Neutrophil (primary cell): ENCODE results near the gene CAPN6.

Experiments
- H3K27ac ChIP-seq: fragments of 200-600 bp; sonication (generic); 2 replicates; pipeline ENCODE4 v1.5.1; 2016; ENCODE audit warnings: mild to moderate bottlenecking, moderate library complexity
- H3K27me3 ChIP-seq: fragments of 200-600 bp; sonication (generic); 2 replicates; pipeline ENCODE4 v1.6.0; 2016; ENCODE audit warnings: mild to moderate bottlenecking
- H3K36me3 ChIP-seq: fragments of 200-600 bp; sonication (generic); 2 replicates; pipeline ENCODE4 v1.5.1; 2017
- H3K4me1 ChIP-seq, 2 experiments: fragments of 200-600 bp in 1 of 2; sonication (generic) in 1 of 2; 1 replicate in 1 of 2; 2 replicates in 1 of 2; pipeline versions ENCODE4 v1.5.1 to v1.6.1; 2013 to 2016; ENCODE audit warnings: low read depth in 1 of 2, low read length in 1 of 2, mild to moderate bottlenecking in 1 of 2, moderate library complexity in 1 of 2; ENCODE audit not compliant: control insufficient read depth in 1 of 2, insufficient read depth in 1 of 2
- H3K4me3 ChIP-seq, 2 experiments: fragments of 200-600 bp in 1 of 2; sonication (generic) in 1 of 2; 1 replicate in 1 of 2; 2 replicates in 1 of 2; pipeline ENCODE4 v1.5.1; 2013 to 2016; ENCODE audit warnings: low read depth in 1 of 2, low read length in 1 of 2, mild to moderate bottlenecking in 1 of 2, moderate library complexity in 1 of 2
- H3K9me3 ChIP-seq: fragments of 200-600 bp; sonication (generic); 2 replicates; pipeline ENCODE4 v1.5.1; 2016
- TF ChIP-seq, protein P1 (sequence below): fragments of 200-600 bp; sonication (generic); IDR thresholded peaks from 2 replicates; pipeline ENCODE4 v1.5.1; 2016; ENCODE audit warnings: antibody characterized with exemption

Gene CAPN6

GRCh38 chrX:111268506-111268905, 1.8 kb downstream of the CAPN6 start:
- H3K4me3 ChIP-seq = no peak overlapping the region
- no peaks in the 10 kb centered on the region for H3K27me3 ChIP-seq
- TF ChIP-seq, protein P1, sequence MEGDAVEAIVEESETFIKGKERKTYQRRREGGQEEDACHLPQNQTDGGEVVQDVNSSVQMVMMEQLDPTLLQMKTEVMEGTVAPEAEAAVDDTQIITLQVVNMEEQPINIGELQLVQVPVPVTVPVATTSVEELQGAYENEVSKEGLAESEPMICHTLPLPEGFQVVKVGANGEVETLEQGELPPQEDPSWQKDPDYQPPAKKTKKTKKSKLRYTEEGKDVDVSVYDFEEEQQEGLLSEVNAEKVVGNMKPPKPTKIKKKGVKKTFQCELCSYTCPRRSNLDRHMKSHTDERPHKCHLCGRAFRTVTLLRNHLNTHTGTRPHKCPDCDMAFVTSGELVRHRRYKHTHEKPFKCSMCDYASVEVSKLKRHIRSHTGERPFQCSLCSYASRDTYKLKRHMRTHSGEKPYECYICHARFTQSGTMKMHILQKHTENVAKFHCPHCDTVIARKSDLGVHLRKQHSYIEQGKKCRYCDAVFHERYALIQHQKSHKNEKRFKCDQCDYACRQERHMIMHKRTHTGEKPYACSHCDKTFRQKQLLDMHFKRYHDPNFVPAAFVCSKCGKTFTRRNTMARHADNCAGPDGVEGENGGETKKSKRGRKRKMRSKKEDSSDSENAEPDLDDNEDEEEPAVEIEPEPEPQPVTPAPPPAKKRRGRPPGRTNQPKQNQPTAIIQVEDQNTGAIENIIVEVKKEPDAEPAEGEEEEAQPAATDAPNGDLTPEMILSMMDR = no peak
- no peaks in the 10 kb centered on the region for H3K4me1 ChIP-seq
- H3K27ac ChIP-seq = no peak overlapping the region
- no peaks in the 10 kb centered on the region for H3K36me3 ChIP-seq
- no peaks in the 10 kb centered on the region for H3K9me3 ChIP-seq

GRCh38 chrX:111265486-111265885, 4.8 kb downstream of the CAPN6 start:
- Histone ChIP-seq H3K9me3 (no peaks in the 10 kb centered on the region), H3K4me1 (no peaks in the 10 kb centered on the region), H3K27ac (no peak overlapping the region), H3K27me3 (no peaks in the 10 kb centered on the region), H3K4me3 (no peak overlapping the region), H3K36me3 (no peaks in the 10 kb centered on the region)
- TF ChIP-seq, protein P1 = no peak

DNA sequence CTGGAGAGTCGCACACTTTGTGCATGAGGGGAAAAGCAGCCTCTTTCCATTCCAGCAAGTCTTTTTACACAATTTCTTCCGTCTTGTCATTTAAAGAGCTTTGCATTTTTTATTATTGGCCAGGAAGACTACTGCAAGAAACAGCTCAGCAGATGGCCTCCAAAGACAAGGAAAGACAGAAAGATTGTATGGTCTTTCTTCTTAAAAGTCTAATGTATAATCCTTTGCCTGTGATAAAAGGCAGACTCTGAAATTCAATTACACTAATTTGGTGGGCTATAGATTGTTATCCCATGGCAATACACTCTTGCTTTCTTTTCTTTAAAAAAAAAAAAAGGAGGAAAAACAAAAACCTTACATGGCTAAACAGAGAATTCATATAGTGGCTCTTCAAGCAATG, 5.9 kb downstream of the CAPN6 start:
- Histone ChIP-seq H3K27ac (no peak overlapping the region), H3K27me3 (no peaks in the 10 kb centered on the region), H3K36me3 (no peaks in the 10 kb centered on the region), H3K4me1 (no peaks in the 10 kb centered on the region), H3K9me3 (no peaks in the 10 kb centered on the region), H3K4me3 (no peak overlapping the region)
- TF ChIP-seq, protein P1 = no peak

- TF ChIP-seq, protein P1 = no peak
- no peak overlapping the region for H3K27ac ChIP-seq
- no peak overlapping the region for H3K4me3 ChIP-seq
- H3K4me1 ChIP-seq = no peaks in the 10 kb centered on the region
- no peaks in the 10 kb centered on the region for H3K27me3 ChIP-seq
- no peaks in the 10 kb centered on the region for H3K9me3 ChIP-seq
- H3K36me3 ChIP-seq = no peaks in the 10 kb centered on the region
These were observed 8.2 kb downstream of the CAPN6 start for GRCh38 chrX:111262086-111262485.

DNA sequence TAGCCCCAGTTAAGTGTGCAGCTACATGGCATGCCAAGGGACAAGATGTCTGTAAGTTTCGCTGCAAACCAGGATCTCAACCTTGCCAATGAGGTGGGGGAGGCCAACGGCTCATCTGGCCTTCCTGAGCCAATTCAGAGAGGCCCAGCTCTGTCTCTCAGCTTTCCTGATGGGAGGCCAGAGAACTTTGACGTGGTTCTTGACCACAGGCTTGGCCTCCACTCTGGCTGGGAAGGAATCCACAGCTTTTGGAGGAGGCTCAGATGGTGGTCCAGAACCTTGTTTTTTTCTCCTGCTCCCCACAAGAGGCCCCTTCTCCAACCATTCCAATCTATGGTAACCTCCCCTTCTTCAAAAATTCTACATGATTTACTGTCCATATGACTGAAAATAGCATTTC, 9.8 kb downstream of the CAPN6 start:
- Histone ChIP-seq H3K27ac (no peak overlapping the region), H3K9me3 (no peaks in the 10 kb centered on the region), H3K27me3 (no peaks in the 10 kb centered on the region), H3K4me1 (no peaks in the 10 kb centered on the region), H3K36me3 (no peaks in the 10 kb centered on the region), H3K4me3 (no peak overlapping the region)
- TF ChIP-seq, protein P1 = no peak

- Histone ChIP-seq H3K9me3 (no peaks in the 10 kb centered on the region), H3K27me3 (no peaks in the 10 kb centered on the region), H3K4me3 (no peak overlapping the region), H3K27ac (no peak overlapping the region), H3K4me1 (no peaks in the 10 kb centered on the region), H3K36me3 (no peaks in the 10 kb centered on the region)
- TF ChIP-seq, protein P1 = no peak
These were observed 10.7 kb downstream of the CAPN6 start for GRCh38 chrX:111259559-111259958.
